GM23338 (cell line): ENCODE data around the gene FKBP6. TPM values are rescaled to one million over a fixed set of nuclear protein-coding genes. Genes with fewer than 3 reads are reported as not detected.
A peak's percentile ranks its signal among the peaks of the same experiment; 100 is the strongest.

Experiments
- ATAC-seq: fragments of 200-7000 bp; cut with Tn5 transposase; 3 replicates; pipeline ENCODE4 v1.9.1; 2020
- DNase-seq: peaks from one replicate; pipeline ENCODE4 v3.0.0-alpha.2; 2015; ENCODE audit warnings: low spot score
- H2AFZ ChIP-seq: fragments of 200-600 bp; sonication (generic); 2 replicates; pipeline ENCODE4 v1.8.0; 2016; ENCODE audit warnings: antibody characterized with exemption, mild to moderate bottlenecking, moderate library complexity
- H3F3A ChIP-seq: fragments of 200-600 bp; sonication (generic); replicated peaks from 2 replicates; pipeline ENCODE4 v1.8.0; 2017; ENCODE audit warnings: antibody characterized with exemption, mixed run types, low read depth
- H3K27ac ChIP-seq: fragments of 200-600 bp; sonication (generic); 2 replicates; pipeline ENCODE4 v1.6.1; 2016; ENCODE audit warnings: low read depth
- H3K27me3 ChIP-seq: fragments of 200-600 bp; sonication (generic); 2 replicates; pipeline ENCODE4 v1.8.0; 2016; ENCODE audit warnings: mild to moderate bottlenecking, mixed run types, moderate library complexity; ENCODE audit not compliant: insufficient read depth
- H3K36me3 ChIP-seq: fragments of 200-600 bp; sonication (generic); 2 replicates; pipeline ENCODE4 v1.8.0; 2016; ENCODE audit warnings: mild to moderate bottlenecking; ENCODE audit not compliant: insufficient read depth
- H3K4me1 ChIP-seq: fragments of 200-600 bp; sonication (generic); 2 replicates; pipeline ENCODE4 v1.8.0; 2016; ENCODE audit warnings: mild to moderate bottlenecking, moderate library complexity; ENCODE audit not compliant: insufficient read depth
- H3K4me2 ChIP-seq: fragments of 200-600 bp; sonication (generic); 2 replicates; pipeline ENCODE4 v1.7.1; 2017; ENCODE audit warnings: mixed run types
- H3K4me3 ChIP-seq: fragments of 200-600 bp; sonication (generic); 2 replicates; pipeline ENCODE4 v1.6.1; 2016; ENCODE audit warnings: mixed run types
- H3K79me2 ChIP-seq: fragments of 200-600 bp; sonication (generic); replicated peaks from 2 replicates; pipeline ENCODE4 v1.8.0; 2017; ENCODE audit warnings: mild to moderate bottlenecking; ENCODE audit not compliant: insufficient read depth
- H3K9me2 ChIP-seq: fragments of 200-600 bp; sonication (generic); 2 replicates; pipeline ENCODE4 v1.8.0; 2017; ENCODE audit not compliant: insufficient read depth
- H4K20me1 ChIP-seq: fragments of 200-600 bp; sonication (generic); replicated peaks from 2 replicates; pipeline ENCODE4 v1.8.0; 2017; ENCODE audit warnings: mild to moderate bottlenecking; ENCODE audit not compliant: insufficient read depth
- H3K27ac Mint-ChIP-seq: 2 replicates; pipeline ENCODE4 v1.8.0; 2020; ENCODE audit warnings: inconsistent platforms, mild to moderate bottlenecking, moderate library complexity, mixed read lengths
- H3K27me3 Mint-ChIP-seq: 3 replicates; pipeline ENCODE4 v1.8.0; 2022; ENCODE audit warnings: low read depth, mild to moderate bottlenecking, moderate library complexity, mixed read lengths, inconsistent platforms; ENCODE audit not compliant: insufficient read depth, poor library complexity
- H3K36me3 Mint-ChIP-seq: 3 replicates; pipeline ENCODE4 v1.8.0; 2021; ENCODE audit warnings: low read depth, mild to moderate bottlenecking, inconsistent platforms, moderate library complexity, mixed read lengths
- H3K4me1 Mint-ChIP-seq: 3 replicates; pipeline ENCODE4 v1.8.0; 2020; ENCODE audit warnings: mild to moderate bottlenecking, inconsistent platforms, mixed read lengths
- H3K4me3 Mint-ChIP-seq: 3 replicates; pipeline ENCODE4 v1.8.0; 2021; ENCODE audit warnings: moderate library complexity, mild to moderate bottlenecking, inconsistent platforms, mixed read lengths
- H3K9me3 Mint-ChIP-seq: 3 replicates; pipeline ENCODE4 v1.8.0; 2020; ENCODE audit warnings: moderate library complexity, mild to moderate bottlenecking, inconsistent platforms, mixed read lengths
- CREB1 ChIP-seq: fragments of 250-450 bp; sonication (Bioruptor Pico); IDR thresholded peaks from 2 replicates; pipeline ENCODE4 v1.5.0; 2020; ENCODE audit warnings: low read depth, mild to moderate bottlenecking, moderate library complexity
- EZH2 ChIP-seq: fragments of 200-600 bp; sonication (generic); IDR thresholded peaks from one replicate; pipeline ENCODE4 v1.8.0; 2017; ENCODE audit warnings: antibody characterized with exemption, mild to moderate bottlenecking, low read depth; ENCODE audit not compliant: unreplicated experiment
- EZH2phosphoT487 ChIP-seq: fragments of 200-600 bp; sonication (generic); IDR thresholded peaks from one replicate; pipeline ENCODE4 v1.8.1; 2018; ENCODE audit warnings: antibody characterized with exemption; ENCODE audit not compliant: unreplicated experiment
- ZNF114 ChIP-seq: fragments of 250-450 bp; sonication (Bioruptor Pico); IDR thresholded peaks from 2 replicates; pipeline ENCODE4 v1.5.0; 2020; ENCODE audit warnings: mild to moderate bottlenecking, moderate library complexity
- ZNF331 ChIP-seq: fragments of 250-450 bp; sonication (Bioruptor Pico); IDR thresholded peaks from 2 replicates; pipeline ENCODE4 v1.5.0; 2020; ENCODE audit warnings: low read depth, mild to moderate bottlenecking, moderate library complexity
- polyA plus RNA-seq: library from polyadenylated mRNA; unstranded; fragments of >200 nt; fragmentation: Nextera tagmentation; extraction: Ambion mirVana; gene quantifications from 2 replicates; pipeline ENCODE4 v1.2.1, GENCODE V29; 2016
- total RNA-seq: library from RNA; depleted of rRNA; stranded (reverse); fragments of >200 nt; shearing (Covaris generic); gene quantifications from 2 replicates; pipeline ENCODE4 v1.2.3, GENCODE V29; 2014
- TF ChIP-seq, protein P1 (sequence below), 2 experiments: fragments of 200-600 bp in 1 of 2; sonication (generic) in 1 of 2; conservative IDR thresholded peaks; 2 replicates each; pipeline versions ENCODE4 v1.5.1 to v1.6.1; 2016 to 2017; ENCODE audit warnings: antibody characterized with exemption in 2 of 2, low read depth in 2 of 2, mild to moderate bottlenecking in 2 of 2, moderate library complexity in 1 of 2
- TF ChIP-seq, protein P2 (sequence below): IDR thresholded peaks from one replicate; pipeline ENCODE4 v1.6.1; 2018; ENCODE audit warnings: antibody characterized with exemption; ENCODE audit not compliant: unreplicated experiment

Gene FKBP6
- total and polyA plus RNA-seq, 2 experiments from 2014 or later = 0.15 TPM; not detected in 1

DNA sequence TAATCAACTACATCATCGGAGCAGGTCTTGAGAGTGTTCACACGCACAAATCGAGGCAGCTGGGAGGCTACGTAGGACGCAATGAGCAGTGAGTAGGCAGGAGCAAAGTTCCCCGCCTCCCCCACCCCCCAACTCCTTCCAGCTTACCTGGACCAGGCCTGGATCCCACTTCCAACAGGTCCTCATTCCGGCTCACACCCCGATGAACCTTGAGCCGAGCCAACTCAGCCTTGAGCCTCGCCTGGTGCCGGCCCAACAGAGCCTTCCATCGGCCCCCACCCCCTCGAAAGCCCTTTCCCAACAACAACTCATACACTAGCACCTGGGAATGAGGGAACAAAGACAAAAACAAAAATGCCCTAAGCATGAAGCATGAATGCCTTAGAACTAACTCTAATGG, 20.5 kb upstream of the FKBP6 start (continued):
- TF ChIP-seq, protein P1, sequence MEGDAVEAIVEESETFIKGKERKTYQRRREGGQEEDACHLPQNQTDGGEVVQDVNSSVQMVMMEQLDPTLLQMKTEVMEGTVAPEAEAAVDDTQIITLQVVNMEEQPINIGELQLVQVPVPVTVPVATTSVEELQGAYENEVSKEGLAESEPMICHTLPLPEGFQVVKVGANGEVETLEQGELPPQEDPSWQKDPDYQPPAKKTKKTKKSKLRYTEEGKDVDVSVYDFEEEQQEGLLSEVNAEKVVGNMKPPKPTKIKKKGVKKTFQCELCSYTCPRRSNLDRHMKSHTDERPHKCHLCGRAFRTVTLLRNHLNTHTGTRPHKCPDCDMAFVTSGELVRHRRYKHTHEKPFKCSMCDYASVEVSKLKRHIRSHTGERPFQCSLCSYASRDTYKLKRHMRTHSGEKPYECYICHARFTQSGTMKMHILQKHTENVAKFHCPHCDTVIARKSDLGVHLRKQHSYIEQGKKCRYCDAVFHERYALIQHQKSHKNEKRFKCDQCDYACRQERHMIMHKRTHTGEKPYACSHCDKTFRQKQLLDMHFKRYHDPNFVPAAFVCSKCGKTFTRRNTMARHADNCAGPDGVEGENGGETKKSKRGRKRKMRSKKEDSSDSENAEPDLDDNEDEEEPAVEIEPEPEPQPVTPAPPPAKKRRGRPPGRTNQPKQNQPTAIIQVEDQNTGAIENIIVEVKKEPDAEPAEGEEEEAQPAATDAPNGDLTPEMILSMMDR (conservative IDR thresholded peaks at IDR 0.05; ENCODE audit: low read depth in 2 of 2) = no peak
- TF ChIP-seq, protein P2, sequence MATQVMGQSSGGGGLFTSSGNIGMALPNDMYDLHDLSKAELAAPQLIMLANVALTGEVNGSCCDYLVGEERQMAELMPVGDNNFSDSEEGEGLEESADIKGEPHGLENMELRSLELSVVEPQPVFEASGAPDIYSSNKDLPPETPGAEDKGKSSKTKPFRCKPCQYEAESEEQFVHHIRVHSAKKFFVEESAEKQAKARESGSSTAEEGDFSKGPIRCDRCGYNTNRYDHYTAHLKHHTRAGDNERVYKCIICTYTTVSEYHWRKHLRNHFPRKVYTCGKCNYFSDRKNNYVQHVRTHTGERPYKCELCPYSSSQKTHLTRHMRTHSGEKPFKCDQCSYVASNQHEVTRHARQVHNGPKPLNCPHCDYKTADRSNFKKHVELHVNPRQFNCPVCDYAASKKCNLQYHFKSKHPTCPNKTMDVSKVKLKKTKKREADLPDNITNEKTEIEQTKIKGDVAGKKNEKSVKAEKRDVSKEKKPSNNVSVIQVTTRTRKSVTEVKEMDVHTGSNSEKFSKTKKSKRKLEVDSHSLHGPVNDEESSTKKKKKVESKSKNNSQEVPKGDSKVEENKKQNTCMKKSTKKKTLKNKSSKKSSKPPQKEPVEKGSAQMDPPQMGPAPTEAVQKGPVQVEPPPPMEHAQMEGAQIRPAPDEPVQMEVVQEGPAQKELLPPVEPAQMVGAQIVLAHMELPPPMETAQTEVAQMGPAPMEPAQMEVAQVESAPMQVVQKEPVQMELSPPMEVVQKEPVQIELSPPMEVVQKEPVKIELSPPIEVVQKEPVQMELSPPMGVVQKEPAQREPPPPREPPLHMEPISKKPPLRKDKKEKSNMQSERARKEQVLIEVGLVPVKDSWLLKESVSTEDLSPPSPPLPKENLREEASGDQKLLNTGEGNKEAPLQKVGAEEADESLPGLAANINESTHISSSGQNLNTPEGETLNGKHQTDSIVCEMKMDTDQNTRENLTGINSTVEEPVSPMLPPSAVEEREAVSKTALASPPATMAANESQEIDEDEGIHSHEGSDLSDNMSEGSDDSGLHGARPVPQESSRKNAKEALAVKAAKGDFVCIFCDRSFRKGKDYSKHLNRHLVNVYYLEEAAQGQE = no peak
- TF ChIP-seq CREB1 (CRISPR knock-in tag) = no peak

DNA sequence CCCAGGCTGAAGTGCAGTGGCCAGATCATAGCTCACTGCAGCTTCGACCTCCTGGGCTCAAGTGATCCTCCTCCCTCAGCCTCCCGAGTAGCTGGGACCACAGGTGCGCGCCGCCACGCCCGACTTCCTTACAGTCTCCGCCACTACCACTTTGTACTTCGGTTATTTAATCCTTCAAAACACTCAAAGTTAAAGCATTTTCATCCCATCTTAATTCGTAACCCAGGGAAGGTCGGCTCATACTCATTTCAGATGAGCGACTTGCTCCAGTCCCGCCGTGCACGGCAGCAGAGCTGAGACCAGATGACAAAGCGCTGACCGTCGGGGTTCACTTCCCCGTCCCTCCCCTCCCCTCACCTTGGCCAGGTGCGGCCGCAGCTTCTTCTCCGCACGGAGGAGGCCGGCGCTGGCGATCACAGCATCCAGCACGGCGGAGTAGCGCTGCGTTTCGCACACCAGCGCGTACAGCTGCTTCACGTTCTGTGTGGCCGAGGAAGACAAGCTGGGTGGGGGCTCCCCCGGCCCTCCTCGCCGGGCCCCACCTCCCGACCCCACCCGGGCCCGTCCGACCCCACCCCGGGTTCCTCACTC, 19.8 kb upstream of the FKBP6 start:
- DNase-seq (peak; percentile 47), ATAC-seq (peak; percentile 71)
- H3K4me3 ChIP-seq = peak overlapping the region; percentile 73
- Mint-ChIP-seq H3K9me3 (no peaks in the 10 kb centered on the region; the same call in 1 of the 3 replicates), H3K27ac (peak overlapping the region; percentile 50; the same call in 1 of the 2 replicates), H3K4me1 (peaks cover 13% of the 10 kb centered on the region), H3K27me3 (peaks cover 21% of the 10 kb centered on the region), H3K4me3 (peak overlapping the region; percentile 93), H3K36me3 (peaks cover 37% of the 10 kb centered on the region)
- no peaks in the 10 kb centered on the region; the same call in 1 of the 2 replicates for H4K20me1 ChIP-seq
- peaks cover 4% of the 10 kb centered on the region; the same call in 1 of the 2 replicates for H3K4me1 ChIP-seq
- H3K27me3 ChIP-seq = no peaks in the 10 kb centered on the region
- H3K36me3 ChIP-seq = no peaks in the 10 kb centered on the region; the same call in 1 of the 2 replicates
- TF ChIP-seq EZH2 = no peak
- no peak for TF ChIP-seq ZNF331
- TF ChIP-seq ZNF114 (CRISPR knock-in tag) = no peak
- TF ChIP-seq EZH2phosphoT487 = no peak
- 0 out of 2 replicates have a peak, but pooled peaks cover 3% of the 10 kb centered on the region for H3K9me2 ChIP-seq
- no peaks in the 10 kb centered on the region for H3F3A ChIP-seq
- no peak overlapping the region for H3K27ac ChIP-seq
- peaks cover 18% of the 10 kb centered on the region for H3K79me2 ChIP-seq
- H2AFZ ChIP-seq = no peak overlapping the region
- peak overlapping the region; percentile 78 for H3K4me2 ChIP-seq
